NCI-H510A (cell line): ENCODE results near the gene TRIM66.

Experiments
- DNase-seq: peaks from one replicate; lab custom pipeline; 2025; lab: John Stamatoyannopoulos, UW

The TRIM66 gene, protein sequence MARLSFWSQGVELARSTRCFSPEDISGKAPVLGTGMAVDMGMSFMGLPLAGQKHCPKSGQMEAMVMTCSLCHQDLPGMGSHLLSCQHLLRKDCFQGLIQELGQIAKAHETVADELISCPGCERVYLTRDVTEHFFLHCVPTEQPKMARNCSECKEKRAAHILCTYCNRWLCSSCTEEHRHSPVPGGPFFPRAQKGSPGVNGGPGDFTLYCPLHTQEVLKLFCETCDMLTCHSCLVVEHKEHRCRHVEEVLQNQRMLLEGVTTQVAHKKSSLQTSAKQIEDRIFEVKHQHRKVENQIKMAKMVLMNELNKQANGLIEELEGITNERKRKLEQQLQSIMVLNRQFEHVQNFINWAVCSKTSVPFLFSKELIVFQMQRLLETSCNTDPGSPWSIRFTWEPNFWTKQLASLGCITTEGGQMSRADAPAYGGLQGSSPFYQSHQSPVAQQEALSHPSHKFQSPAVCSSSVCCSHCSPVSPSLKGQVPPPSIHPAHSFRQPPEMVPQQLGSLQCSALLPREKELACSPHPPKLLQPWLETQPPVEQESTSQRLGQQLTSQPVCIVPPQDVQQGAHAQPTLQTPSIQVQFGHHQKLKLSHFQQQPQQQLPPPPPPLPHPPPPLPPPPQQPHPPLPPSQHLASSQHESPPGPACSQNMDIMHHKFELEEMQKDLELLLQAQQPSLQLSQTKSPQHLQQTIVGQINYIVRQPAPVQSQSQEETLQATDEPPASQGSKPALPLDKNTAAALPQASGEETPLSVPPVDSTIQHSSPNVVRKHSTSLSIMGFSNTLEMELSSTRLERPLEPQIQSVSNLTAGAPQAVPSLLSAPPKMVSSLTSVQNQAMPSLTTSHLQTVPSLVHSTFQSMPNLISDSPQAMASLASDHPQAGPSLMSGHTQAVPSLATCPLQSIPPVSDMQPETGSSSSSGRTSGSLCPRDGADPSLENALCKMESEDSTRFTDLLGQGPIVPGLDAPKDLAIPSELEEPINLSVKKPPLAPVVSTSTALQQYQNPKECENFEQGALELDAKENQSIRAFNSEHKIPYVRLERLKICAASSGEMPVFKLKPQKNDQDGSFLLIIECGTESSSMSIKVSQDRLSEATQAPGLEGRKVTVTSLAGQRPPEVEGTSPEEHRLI (N-terminal part only)

DNA sequence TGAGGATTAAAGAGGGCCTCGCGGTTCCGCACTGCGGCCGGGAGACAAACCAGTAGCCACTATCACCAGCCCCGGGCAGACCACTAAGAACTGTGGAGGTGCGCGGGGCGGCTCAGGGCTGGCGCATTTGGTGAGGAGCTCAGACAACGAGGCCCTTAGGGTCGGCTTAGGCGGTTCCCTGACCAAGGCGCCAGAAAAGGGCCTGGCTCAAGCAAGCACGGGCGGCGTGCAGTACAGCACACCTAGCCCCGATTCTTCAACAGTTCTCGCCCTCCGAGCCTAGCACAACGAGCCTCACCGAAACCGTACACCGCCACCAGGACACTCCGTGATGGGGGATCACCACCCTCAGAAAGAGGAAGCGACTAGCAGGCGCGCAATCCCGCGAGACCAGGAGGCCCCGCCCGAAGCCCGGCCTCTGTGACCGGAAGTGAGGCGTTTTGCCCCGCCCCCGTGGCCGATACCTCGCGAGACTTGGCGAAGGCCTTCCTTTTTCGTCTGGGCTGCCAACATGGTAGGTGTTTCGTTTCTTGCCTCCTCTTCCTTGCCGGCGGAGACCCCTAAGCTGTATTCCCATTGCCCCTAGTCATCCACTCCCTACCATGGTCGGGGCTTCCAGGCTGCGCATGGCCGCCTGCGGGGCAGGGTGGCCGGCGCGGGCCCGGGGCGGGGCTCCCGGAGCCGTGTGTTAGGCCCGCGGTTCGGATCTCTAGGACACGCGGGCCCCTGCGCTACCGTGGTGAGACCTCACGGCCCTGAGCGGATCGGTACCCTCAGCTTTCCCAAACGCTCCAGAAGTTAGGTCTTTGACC, at the start of gene TRIM66, which contains the start of gene RPL27A:
Gene TRIM66 (minus strand): TSS at position 363 of the 812 bp plus-strand sequence. CDS start 10,391 bp downstream, outside the sequence.
Gene RPL27A (plus strand): TSS at position 490 of the 812 bp plus-strand sequence. CDS start 22 bp downstream, at position 512.
- DNase-seq = peak; percentile 76

DNA sequence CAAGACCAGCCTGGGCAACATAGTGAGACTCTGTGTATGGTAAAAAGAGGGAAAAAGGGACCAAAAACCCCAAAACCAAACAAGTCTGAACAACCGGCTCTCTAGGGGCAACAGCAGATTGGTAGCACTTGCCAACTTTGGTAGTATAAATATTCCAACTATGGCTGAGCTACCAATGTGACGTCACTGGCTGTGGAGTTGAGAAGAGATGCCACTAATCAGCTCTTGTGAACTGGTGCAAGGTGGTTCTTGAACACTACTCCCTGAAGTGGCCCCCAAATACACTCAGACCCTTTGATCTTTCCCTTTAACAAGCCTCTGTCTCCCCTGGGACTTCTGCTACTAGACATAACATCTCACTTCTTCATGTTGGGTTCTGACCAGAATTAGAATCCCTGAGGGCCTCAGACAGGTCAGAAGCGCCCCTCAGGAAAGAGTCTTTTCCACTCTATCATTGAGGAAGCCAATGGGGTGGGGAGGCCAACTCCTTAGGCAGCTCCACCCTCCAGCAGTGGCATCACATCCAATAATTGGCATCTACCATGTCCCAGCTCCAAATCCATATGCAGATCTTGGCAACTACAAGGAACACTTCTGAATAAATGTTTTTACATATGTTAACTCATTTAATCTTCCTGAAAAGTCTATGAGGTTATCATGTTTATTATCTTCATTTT, 49.3 kb upstream of the TRIM66 start:
- DNase-seq = no peak

DNA sequence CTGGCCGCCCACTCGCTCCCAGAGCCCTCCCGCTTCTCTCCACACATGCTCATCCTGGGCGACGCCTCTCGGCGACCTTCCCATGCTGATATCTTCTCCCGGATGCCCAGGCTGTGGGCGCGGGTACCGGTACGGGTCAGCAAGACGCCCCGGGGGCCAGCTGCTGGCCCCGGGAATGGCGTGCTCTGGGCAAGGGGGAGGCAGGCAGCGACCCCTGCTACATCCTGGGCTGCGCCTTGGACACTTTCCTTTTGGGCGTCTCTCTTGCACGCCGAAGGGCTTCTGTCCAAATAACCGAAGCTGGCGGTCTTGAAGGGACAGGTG, 48.2 kb upstream of the TRIM66 start:
- DNase-seq = no peak

DNA sequence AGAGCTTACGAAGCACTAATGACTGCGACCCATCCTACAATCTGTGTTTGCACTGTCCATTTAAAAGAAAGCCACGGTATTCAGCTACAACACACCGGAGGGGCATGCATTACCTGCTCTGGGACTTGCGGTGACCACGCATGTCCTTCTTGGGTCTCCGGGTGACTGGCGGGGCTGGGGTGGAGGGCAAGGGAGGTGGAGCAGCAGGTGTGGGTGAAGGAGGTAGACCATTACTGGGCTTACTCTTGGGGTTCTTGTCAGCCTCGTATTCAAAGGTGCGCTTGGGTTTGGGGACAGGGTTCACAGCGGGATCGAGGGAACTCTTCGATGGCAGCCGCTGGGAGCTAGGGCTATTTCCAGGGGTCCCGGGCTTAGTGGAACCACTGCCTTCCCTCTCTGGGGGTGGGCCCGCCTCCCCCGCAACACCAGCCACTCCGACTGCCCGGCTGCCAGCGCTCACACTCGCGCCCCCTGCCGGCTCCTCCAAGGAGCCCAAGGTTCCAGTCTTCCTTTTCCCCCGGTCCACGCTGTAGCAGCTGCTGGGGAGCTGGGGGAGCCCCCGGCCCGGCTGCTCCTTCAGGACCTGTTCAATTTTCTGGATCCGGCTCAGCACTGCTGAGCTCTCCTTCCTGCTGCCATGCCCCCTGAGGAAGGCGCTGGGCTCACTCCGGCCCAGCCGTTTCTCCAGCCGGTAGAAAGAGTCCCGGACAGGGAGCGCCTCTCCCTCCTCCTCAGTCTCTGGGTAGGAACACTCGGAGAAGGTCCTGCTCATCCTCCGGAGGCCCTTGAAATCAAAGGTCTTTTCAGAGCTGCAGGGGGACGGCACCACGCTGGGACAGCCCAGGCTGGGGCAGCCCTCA, 47.6 kb upstream of the TRIM66 start:
- DNase-seq = no peak

DNA sequence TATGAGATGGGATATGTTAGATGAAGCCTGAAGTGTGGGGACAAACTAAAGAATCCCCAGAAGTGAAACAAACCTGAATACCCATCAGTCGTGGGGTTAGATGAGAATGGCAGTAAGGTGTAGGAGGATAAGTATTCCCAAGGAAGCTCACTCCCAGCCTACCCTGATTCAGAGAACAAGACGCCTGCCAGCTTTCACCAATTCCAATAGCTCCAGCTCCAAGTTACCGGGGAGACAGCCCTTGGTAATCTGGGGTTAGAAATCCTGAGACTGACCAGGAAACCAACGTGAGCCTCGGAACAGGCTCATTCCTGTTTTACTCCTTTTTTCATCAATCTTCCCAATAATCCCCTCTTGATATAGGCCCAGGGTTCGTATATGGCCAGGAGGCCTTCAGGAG, 46.6 kb upstream of the TRIM66 start:
- no peak for DNase-seq

DNA sequence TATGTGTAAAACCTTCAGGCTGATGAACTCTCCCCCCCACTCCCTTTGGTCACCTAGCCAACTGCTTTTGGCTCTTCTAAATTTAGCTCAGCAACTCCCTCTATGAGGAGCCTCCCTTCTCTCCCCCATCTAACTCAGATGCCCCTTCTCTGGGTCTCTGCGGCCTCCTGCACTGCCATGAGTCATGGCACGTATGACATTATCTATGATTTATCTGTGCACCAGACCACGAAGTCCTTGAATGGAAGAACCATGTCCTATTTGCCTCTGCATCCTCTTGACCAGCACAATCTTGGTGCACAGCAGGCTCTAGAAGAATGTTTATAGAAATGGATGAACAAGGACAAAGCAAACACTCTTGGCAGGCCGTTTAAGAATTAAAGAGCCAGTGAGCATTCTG, 46.1 kb upstream of the TRIM66 start:
- DNase-seq = no peak

DNA sequence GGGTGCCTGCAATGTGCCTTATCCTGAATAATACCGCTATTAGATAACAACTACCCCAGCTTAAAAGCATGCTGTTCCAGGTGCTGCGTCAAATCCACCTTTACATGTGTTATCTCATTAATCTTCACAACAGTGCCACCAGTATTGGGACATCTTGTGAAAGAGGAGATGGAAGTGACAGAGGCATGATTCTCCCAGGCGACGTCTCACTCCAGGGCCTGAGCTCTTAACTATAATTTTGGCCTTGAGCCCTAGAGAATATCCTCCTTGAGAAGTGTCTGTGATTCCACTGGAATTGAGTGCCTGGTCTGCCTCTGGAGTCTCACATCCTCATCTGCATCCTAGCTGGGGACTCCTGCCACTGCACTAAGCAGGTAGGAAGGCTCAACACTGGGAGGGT, 43.9 kb upstream of the TRIM66 start:
- DNase-seq = no peak

DNA sequence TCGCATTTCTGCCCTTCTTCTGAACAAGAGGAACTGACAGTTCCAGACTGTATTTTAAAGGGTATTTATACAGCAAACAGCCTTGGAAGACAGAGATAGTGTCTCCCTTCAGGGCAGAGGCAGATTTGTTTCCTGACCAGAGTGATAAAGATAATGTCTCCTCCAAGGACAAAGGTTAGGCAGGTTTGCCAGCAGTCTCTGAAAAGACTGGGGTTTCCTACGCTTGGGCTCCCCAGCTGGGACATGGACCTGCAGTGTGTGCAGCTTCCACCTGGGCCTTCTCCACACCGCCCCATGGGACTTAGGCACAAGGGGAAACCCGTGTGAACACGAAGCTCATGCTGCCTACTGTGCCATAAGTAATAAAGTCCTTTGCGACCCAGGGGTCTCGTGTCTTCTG, 42.2 kb upstream of the TRIM66 start:
- no peak for DNase-seq

DNA sequence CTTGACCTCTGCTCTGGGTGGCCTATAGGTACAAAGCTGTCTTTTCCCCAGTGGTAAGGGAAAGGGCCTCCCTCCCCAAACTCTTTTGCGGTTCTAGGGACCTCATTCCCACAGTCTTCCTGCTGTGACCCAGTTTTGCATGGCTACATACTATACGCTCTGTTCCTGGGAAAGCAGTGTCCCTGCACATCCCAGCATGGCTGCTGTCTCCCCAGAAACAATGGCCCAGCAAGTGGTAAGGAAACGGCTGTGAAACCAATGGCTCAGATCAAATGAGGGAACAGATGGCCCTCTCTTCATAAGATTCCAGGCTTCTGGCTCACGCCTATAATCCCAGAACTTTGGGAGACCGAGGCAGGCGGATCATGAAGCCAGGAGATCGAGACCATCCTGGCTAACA, 41.2 kb upstream of the TRIM66 start:
- DNase-seq = no peak

DNA sequence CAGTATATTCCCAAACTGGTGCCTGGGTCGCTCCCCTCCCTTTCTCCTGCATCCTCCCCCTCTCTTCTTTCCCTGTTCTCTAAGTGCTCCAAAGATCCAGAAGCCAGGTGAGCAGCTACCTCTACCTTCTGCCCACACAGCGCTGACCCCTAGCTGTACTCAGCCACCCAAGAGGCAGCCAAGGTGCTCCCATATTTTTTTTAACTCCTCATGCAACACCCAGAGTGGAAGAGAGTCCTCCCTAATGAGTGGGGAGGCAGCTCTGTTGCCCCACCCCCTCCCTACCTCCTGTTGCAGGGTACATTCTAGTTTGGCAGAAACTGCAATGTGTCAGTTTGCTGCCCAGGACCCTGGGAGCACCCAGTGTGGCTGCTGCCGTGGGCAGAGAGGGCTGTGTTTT, 40.3 kb upstream of the TRIM66 start:
- DNase-seq = no peak

DNA sequence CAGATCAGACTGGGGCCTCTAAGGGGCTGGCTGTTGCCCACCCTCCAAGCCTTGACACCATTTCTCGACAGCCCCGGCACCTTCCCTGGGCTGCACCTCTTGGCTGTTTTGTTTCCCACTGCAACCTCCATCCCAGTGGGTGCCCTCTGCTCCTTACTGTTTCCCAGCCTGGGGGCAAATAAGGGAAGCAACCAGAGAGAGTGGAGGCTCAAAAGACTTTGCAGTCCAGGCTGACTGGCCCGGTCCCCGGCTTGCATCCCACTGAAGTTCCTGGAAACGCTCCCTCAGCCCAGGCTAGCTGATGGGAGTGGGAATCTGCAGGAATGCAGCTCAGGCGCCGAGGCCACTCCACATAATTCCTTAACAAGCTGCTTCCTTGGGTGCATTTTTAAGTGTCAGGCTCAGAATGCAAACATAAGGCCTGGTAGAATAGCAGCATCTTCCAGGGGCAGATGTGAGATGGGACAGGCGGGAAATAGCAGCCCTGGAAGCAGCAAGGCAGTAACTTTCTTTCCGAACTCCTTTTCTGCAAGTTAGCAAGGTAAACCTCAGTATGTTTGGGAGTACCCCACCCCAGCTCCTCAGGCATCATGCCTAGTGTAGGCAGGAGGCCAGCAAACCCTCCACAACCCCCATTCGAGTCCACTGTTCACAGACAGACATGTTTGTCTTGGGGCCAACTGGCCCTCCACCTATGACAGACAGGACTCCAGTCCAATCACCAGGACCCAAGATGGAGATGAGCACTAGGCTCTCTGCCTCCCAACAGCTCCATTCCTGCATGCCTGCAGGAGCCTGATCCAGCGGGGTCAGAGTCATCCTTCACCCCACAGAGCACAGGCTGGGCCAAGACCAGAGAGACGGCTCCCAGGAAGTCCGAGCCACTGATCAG, 39.4 kb upstream of the TRIM66 start:
- no peak for DNase-seq

DNA sequence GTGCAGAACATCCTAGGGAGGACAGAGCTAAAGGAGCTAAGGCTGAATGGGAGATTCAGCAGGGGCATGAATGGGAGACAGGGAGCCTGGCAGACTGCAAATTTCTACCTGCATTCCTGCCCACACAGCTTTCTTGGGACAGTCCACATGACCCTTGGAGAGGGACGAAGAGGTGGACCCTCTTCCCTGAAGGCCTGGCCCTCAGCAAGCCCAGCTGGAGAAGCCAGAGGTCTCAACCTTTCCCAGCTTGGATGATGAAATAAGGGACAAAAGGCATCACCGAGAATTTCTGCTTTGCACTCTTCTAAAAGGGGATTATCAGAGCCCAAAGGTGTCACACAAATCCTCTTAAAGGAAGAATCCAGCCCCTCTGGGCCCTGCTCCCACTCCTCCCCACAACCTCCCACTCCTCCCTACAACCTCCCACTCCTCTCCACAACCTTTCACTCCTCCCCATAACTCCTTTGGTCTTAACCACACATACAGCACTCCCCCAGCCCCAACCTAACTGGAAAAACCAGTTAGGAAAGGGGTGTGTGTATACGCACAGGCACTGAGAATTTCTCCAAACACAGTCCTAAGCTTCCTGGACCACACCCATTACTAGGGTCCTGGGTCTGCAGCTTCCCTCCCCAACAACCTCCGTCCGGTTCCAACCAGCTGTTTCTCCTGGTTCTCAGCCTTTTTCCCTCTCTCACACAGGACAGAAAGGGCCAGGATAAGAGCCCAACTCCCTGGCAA, 38.6 kb upstream of the TRIM66 start:
- DNase-seq = no peak

DNA sequence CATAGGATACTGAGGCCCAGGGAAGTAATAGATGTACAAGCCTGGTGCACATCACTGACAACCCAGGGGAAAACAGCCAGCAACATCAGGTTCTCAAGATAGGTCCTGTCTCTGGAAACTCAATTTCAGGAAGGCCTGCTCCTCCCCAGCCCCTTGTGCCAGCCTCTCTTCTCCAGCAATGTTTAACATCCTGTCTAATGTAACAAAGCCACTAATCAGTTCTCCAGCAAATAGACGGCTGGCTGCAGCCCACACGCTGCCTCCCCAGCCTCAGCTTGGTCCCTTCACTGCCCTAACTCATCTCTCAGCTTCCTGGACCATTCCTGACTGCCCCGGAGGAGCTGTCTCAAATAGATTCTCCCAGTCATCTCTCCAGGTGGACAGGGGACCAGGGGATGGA, 37.9 kb upstream of the TRIM66 start:
- no peak for DNase-seq

DNA sequence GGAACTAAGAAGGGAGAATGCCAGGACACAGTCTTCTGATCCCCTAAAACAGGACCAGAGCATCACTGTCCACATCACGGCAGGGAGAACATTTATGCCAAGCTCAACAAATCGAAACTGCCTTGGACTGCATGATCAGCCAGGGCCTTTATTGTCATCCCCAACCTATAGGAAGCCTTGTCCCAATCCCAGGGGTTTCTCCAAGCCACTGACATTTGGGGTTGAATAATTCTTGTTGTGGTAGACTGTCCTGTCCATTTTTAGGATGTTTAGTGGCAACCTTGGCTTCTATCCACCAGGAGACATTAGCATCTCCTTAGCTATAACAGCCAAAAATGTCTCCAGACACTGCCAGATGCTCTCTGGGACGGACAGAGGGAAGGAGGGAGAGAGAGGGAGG, 37.3 kb upstream of the TRIM66 start:
- DNase-seq = no peak

DNA sequence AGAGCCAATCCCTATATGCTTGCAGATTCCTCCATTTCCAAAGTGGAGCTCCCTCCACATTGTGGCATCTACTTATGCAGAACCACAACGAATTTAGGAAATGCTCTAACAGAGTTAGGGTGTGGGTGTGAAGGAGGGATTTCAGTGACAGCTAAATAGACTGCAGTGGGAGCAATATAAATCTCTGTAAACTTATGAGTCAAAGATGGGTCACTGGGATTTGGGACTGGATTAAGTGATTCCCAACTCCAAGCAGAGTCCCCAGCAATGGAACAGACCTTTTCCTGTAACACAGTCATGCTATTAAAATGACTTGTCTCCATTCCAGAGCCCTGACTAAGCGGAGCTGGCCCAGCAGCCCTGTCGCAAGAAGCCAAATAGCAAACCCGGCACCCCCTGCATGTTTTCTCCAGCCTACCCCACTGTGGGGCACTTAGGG, 36.8 kb upstream of the TRIM66 start:
- no peak for DNase-seq

DNA sequence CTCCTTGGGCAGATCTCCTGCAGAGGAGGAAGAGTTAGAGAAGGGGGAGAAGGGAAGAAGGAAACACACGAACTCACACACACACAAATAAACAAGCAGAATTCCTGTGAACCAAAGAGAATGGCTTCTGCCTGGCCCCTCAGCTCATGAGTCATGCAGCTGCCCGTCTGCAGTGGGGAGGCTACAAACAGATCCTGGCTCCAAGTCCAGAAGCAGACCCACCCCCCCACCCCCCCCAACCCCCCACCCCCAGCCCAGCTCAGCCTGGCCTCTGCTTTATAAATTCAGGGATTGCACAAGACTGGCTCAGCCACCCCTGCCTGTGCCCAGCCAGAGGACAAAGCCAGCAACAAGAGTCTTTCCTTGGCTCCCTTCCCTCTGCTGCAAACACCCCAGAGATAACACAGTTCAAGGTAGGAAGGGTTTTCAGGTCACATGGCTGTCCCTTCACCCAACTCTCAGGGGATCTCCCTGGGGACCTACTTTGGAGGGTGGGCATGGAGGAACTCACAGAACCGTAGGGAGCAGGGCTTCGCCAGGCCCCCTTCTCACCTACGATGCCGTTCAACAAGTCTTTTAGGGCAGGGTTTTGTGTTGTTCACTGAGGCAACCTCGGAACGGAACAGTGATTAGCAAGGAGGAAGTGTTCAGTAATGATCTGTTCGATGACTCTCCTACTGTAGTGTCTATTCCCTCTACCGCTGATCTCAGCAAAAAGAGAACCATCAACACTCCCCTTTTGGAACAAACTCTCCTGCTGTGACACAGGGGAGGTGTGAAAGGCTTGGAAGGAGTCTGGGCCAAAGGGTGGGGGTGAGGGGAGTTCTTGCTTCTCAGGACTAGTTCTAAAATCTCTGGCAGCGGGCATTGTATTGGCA, 35.6 kb upstream of the TRIM66 start:
- DNase-seq = no peak

DNA sequence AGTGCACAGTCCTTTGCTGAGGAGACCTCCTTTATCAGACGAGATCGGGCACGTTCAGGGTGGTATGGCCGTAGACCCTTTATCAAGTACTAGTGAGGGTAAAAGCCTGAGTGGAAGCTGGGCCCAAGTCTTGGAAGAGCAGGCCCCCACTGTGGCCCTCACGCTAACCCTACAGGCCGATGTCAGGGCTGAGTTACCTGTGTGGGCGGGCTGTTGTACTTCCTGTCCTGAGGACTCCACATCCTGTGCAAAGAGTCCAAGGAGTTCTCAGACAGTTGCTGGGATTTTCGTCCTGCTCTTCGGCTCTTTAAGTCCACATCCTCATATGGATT, 35.0 kb upstream of the TRIM66 start:
- DNase-seq = no peak

DNA sequence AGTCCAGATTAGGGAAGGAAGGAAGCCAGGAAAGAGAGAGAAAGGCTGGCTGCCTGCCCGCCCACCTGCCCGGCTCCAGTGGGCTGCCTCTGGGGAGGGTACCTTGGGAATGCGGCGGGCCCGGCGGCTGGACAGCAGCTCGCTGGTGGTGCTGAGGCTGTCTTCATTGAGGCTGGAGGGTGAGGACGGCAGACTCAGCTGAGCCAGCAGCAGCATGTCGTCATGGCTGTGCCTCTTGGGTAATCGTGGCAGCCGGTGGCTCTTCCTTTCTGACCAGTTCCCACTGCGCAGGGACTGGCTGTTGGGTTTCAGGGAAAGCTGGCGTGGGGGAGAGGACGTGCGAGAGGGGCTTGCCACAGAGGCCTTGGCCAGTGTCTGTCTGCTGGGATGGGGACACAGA, 33.0 kb upstream of the TRIM66 start:
- no peak for DNase-seq
